ENCODE results near the gene FBXW8. TPM values are rescaled to one million over a fixed set of nuclear protein-coding genes. Genes with fewer than 3 reads are reported as not detected.

The FBXW8 gene
- total RNA-seq, 3 donors from 2014 or later = 12.0 to 13.2 (median 13.1) TPM

GRCh38 chr12:116933091-116933490, 22.3 kb downstream of the FBXW8 start:
- Histone ChIP-seq H3K9me3 (no peaks in the 10 kb centered on the region), H3K36me3 (ENCODE audit: low read depth) (no peaks in the 10 kb centered on the region), H3K4me1 (ENCODE audit: low read depth) (no peaks in the 10 kb centered on the region), H3K4me3 (no peak overlapping the region)
- intact Hi-C loops (cut with DNase I, micrococcal nuclease) = no loop called here
- no peak for TF ChIP-seq CTCF (IDR thresholded peaks at IDR 0.05)
- no peak for ATAC-seq
- DNase-seq = no peak

DNA sequence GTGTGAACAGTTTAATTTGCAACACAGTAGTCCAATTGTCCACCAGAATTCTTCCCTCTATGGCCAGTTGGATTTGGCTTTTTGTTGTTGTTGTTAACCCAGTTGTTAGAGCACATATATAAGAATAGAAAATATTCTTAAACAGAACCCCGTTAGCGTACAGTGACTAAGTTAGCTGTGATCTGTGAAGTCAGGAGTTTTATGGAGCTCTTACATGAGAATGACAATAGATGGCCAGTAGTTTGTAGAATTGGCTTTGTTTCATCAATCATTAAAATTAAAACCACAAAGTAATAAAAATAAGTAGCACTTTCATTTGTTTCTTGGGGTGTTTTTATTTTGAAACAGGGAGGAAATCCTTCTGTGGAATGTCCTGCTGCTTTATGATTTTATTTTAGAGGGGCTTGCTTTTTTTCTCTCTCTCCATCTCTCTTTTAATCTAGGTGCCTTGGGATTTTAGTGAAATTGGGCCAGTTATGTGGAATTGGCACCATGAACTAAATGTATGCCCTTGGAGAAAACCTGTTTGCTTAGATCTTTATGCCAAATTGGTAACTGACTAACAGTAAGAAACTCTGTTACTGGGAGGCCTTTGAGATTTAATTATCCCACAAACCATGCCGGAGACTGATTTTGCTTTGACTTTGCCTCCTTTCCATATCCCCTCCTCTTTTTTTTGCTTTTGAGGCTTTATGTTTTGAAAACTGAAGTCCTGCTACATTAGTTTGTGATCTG, 22.9 kb downstream of the FBXW8 start:
- no peak overlapping the region for H3K4me3 ChIP-seq
- intact Hi-C loops (cut with DNase I, micrococcal nuclease) = no loop called here
- no peaks in the 10 kb centered on the region for H3K4me1 ChIP-seq (ENCODE audit: low read depth)
- ATAC-seq (no peak), DNase-seq (no peak)
- no peaks in the 10 kb centered on the region for H3K36me3 ChIP-seq (ENCODE audit: low read depth)
- TF ChIP-seq CTCF (IDR thresholded peaks at IDR 0.05) = no peak
- H3K9me3 ChIP-seq = no peaks in the 10 kb centered on the region

GRCh38 chr12:116934908-116935705, 24.4 kb downstream of the FBXW8 start:
- intact Hi-C loops (cut with DNase I, micrococcal nuclease) = no loop called here
- ATAC-seq = peak; percentile 46

GRCh38 chr12:116937640-116938039, 26.9 kb downstream of the FBXW8 start:
- TF ChIP-seq CTCF (IDR thresholded peaks at IDR 0.05) = no peak
- no peaks in the 10 kb centered on the region for H3K4me1 ChIP-seq (ENCODE audit: low read depth)
- intact Hi-C loops (cut with DNase I, micrococcal nuclease) = no loop called here
- DNase-seq (no peak), ATAC-seq (no peak)
- no peaks in the 10 kb centered on the region for H3K36me3 ChIP-seq (ENCODE audit: low read depth)
- no peaks in the 10 kb centered on the region for H3K9me3 ChIP-seq
- H3K4me3 ChIP-seq = no peak overlapping the region

More at GRCh38 chr12:116934908-116935705, 24.4 kb downstream of the FBXW8 start:
- DNase-seq = no peak
- H3K4me3 ChIP-seq = no peak overlapping the region
- no peaks in the 10 kb centered on the region for H3K36me3 ChIP-seq (ENCODE audit: low read depth)
- no peaks in the 10 kb centered on the region for H3K9me3 ChIP-seq
- no peaks in the 10 kb centered on the region for H3K4me1 ChIP-seq (ENCODE audit: low read depth)
- no peak for TF ChIP-seq CTCF (IDR thresholded peaks at IDR 0.05)

DNA sequence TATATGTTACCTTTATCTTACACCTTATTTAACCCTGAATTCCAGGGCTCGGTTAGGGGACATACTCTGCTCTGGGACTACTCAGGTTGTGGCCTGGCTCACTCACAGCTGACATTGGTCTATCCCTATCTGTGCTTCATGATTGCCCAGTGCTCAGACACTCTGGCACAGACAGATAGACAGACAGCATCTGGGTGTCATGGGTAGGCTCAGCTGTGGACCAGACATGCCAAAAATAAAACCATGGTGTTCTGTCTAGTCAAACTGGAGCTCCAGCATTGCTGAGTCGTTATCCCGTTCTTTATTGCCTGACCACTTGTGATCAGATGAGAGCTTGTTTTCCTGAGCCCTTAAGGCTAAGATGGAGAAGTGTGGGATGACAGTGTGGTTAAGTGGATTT, 29.0 kb downstream of the FBXW8 start:
- TF ChIP-seq CTCF (IDR thresholded peaks at IDR 0.05) = no peak
- no peaks in the 10 kb centered on the region for H3K4me1 ChIP-seq (ENCODE audit: low read depth)
- no peak for DNase-seq
- no peaks in the 10 kb centered on the region for H3K36me3 ChIP-seq (ENCODE audit: low read depth)
- H3K4me3 ChIP-seq = no peak overlapping the region
- intact Hi-C loops (cut with DNase I, micrococcal nuclease) = no loop called here
- no peak for ATAC-seq
- H3K9me3 ChIP-seq = peaks cover 6% of the 10 kb centered on the region

All from mucosa of descending colon (tissue), 3 donors.